ENCODE measurements around the gene MFRP. TPM values are rescaled to one million over a fixed set of nuclear protein-coding genes. Genes with fewer than 3 reads are reported as not detected.
"Not testable (repeated sequence)": the region's sequence is repeated elsewhere in the genome, so short reads cannot be mapped to it uniquely, and the experiment has no call there.

The MFRP gene
- total RNA-seq: not detected

DNA sequence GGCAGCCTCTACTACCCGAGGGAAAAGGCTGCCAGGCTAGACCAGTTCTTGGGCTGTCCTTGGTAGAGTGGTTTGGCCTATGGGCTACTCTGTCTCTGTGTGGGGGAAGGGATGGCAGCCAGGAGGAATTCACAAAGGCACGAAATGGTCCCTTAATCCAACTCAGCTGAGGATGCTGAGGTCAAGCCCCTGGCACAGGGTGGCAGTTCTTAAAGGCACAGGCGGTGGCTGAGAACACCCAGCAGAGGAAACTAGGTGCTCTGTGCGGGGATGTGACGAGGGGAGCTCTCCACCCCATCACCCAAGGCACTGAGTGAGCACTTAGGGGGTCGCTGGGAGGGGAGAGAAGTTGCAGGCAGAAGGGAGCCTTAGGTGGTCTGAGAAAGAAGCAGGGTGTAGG lies at the start of gene MFRP:
MFRP (minus strand) TSS at position 101 of the 400 bp plus-strand sequence. CDS start 192 bp downstream, outside the sequence.
- Mint-ChIP-seq H3K27ac (no peak within 1 kb of the TSS), H3K4me1 (peaks cover 3% of the 10 kb centered on the region), H3K27me3 (peaks cover 20% of the 10 kb centered on the region), H3K4me3 (no peak within 1 kb of the TSS), H3K9me3 (no peaks in the 10 kb centered on the region), H3K36me3 (no peaks in the 10 kb centered on the region)
- no peak for DNase-seq

DNA sequence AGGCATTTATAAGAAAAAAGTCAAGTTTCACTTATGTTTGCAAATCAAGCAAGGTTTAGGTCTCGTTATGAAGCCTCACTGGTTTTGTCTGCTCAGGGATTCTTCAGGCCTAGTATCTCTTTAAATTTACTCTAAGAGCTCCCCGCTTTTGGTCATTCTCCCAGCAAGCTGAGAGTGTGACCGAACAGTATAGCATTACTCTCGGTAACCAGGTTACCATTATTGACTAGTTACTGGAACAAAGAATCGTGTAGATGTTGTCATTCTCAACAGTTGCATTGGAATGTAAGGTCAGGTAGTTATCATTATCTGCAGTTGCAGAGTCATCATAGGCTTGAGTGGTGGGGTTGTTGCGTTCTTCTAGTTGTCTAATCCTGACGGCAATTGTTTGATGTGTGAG lies 44.8 kb upstream of the MFRP start:
- no peaks in the 10 kb centered on the region for H3K4me1 Mint-ChIP-seq
- H3K9me3 Mint-ChIP-seq: no peaks in the 10 kb centered on the region
- H3K36me3 Mint-ChIP-seq: no peaks in the 10 kb centered on the region
- H3K27me3 Mint-ChIP-seq: peaks cover 16% of the 10 kb centered on the region
- no peak for DNase-seq
- H3K27ac Mint-ChIP-seq: no peak overlapping the region
- no peak overlapping the region for H3K4me3 Mint-ChIP-seq

DNA sequence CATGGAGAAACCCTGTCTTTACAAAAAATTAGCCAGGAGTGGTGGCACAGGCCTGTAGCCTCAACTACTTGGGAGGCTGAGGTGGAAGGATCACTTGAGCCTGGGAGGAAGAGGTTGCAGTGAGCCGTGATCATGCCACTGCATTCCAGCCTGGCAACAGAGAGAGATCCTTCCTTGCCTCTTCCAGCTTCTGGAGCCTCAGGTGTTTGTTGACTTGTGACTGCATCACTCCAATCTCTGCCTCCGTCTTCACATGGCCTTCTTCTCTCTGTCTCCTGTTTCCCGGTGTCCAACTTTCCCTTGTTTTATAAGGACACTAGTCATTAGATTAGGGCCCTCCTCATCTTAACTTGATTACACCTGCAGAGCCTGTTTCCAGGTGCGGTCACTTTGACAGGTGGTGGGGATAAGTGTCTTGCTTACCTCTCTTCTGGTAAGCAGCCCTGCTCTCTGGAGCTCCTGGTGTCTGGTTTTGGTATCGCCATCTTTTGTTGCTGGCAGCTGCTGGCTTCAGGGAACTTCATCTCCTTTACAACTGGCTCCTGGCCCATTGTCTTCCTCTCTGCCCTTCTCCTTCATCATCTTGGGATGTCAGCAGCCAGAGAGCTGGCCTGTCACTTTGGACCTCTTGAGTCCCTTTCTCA lies 43.2 kb upstream of the MFRP start:
- Mint-ChIP-seq H3K36me3 (no peaks in the 10 kb centered on the region), H3K9me3 (no peaks in the 10 kb centered on the region), H3K27ac (no peak overlapping the region), H3K4me3 (no peak overlapping the region), H3K27me3 (peaks cover 9% of the 10 kb centered on the region), H3K4me1 (no peaks in the 10 kb centered on the region)
- no peak for DNase-seq

DNA sequence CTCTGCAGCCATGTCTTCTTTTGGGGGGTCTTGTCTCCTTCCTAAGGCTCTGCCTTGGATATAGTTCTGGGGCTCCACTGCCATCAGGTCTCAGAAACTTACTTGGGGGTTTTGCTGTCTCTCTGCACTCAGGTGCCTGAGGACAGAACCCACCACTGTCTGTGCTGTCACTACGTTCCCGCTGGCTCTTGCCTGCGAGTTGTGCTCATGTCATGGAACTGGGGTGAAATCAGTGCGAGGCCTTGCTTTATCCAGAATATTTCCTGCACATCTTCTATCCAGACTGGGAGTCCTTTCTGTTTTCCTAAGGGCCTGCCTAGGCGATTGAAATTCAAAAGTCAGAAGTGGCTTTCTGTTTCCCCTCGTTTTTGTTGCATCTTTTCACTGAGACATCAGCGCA lies 41.6 kb upstream of the MFRP start:
- no peak for DNase-seq
- Mint-ChIP-seq H3K27me3 (peaks cover 5% of the 10 kb centered on the region), H3K4me3 (no peak overlapping the region)

DNA sequence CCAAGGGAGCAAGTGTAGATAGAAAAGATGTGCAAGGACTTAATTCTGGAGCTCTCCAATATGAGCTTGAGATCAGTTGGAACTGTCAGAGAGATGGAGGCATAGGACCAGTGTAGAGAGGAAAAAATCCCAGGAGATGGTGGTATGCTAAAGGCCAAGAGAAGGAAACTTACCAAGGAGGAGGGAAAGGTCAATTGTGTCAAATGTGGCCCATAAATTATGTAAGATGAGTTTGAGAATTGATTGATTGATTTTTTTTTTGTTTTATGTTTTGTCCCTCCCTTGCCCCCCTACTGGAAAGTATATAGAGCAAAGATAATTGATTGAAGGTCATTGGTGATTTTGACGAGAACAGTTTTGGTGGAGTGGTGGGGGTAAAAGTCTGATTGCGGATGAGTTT lies 37.8 kb upstream of the MFRP start:
- Mint-ChIP-seq H3K36me3 (no peaks in the 10 kb centered on the region), H3K27me3 (no peaks in the 10 kb centered on the region), H3K9me3 (no peaks in the 10 kb centered on the region), H3K27ac (no peak overlapping the region), H3K4me3 (no peak overlapping the region), H3K4me1 (peaks cover 5% of the 10 kb centered on the region)
- no peak for DNase-seq

More for the DNA sequence above, 41.6 kb upstream of the MFRP start:
- Mint-ChIP-seq H3K36me3 (no peaks in the 10 kb centered on the region), H3K4me1 (no peaks in the 10 kb centered on the region), H3K27ac (no peak overlapping the region), H3K9me3 (no peaks in the 10 kb centered on the region)

DNA sequence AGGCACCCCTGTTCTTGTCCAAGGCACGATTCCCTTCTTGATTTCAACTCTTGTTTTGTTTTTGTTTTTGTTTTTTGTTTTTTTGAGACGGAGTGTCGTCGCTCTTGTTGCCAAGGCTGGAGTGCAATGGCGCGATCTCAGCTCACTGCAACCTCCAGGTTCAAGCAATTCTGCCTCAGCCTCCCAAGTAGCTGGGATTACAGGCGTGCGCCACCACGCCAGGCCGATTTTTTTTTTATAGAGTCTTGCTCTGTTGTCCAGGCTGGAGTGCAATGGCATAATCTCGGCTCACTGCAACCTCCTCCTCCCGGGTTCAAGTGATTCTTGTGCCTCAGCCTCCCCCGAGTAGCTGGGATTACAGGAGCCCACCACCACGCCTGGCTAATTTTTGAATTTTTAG lies 36.0 kb upstream of the MFRP start:
- not testable (repeated sequence) for H3K4me3 Mint-ChIP-seq, DNase-seq, H3K27me3 Mint-ChIP-seq, H3K27ac Mint-ChIP-seq, H3K9me3 Mint-ChIP-seq, H3K36me3 Mint-ChIP-seq, H3K4me1 Mint-ChIP-seq

DNA sequence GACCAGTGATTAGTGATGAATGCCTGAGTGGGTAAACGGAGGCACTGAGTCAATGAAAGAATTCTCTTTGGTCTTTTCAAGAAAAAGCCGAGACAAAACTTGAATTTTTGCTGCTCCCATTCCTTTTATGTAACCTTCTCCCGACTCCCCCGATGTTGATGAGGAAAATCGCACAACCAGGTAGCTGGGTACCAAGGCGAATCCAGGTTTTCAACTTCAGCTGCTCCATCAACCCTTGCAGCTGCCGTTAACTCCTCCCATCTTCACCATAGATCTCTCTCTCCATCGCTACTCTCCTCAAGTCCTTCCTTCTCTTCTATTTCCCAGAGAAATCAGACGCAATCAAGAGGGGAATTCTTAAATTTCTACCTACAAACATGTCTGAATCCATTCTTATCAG lies 35.6 kb upstream of the MFRP start:
- Mint-ChIP-seq H3K4me1 (peaks cover 5% of the 10 kb centered on the region), H3K36me3 (no peaks in the 10 kb centered on the region)
- no peak for DNase-seq

DNA sequence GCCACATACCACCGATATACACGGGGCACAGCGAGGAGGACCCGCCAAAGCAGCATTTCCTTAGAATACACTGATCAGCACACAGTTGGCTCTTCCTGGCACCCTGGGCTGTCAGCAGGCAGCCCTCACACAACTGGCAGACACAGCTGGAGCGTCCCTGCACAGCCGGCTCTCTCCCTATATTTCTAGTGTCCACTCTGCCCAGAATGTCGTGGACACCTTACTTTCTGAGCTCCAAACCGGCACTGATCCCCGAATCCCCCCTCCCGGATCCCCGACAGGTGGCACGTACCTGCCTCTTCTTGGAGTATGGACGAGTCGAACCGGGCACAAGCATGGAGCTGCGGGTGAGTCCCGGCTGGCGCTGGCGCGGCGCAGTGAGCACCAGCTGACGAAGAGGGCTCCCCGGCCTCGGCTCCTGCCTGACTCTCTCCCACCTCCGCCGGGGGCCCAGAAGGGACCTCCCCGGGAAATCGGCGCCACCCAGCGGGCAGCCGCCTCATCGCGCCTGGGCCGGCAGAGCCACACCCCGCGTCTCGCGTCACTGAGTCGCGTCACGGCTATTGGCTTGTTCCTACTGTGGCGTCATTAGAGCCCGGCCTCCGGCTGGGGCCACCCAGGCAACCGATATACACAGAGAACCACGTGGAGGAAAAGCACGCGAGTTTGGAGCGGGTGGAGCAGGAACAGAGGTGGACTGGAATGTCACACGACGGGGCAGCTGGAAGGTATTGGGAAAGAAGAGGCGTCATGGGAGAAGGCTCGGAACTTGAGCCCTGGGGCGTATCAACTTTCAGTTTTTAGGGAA lies 34.9 kb upstream of the MFRP start, which contains the start of gene USP2:
USP2 (minus strand) TSS at position 510 of the 808 bp plus-strand sequence. CDS start 8,210 bp downstream, outside the sequence.
- Mint-ChIP-seq H3K36me3 (no peaks in the 10 kb centered on the region), H3K9me3 (no peaks in the 10 kb centered on the region), H3K4me1 (peaks cover 5% of the 10 kb centered on the region), H3K4me3 (no peak within 1 kb of the TSS), H3K27ac (peak within 1 kb of the TSS; percentile 86), H3K27me3 (no peaks in the 10 kb centered on the region)
- DNase-seq: peak; percentile 99

More for the DNA sequence above, 35.6 kb upstream of the MFRP start:
- Mint-ChIP-seq H3K9me3 (no peaks in the 10 kb centered on the region), H3K27me3 (no peaks in the 10 kb centered on the region), H3K4me3 (no peak overlapping the region), H3K27ac (no peak overlapping the region)

DNA sequence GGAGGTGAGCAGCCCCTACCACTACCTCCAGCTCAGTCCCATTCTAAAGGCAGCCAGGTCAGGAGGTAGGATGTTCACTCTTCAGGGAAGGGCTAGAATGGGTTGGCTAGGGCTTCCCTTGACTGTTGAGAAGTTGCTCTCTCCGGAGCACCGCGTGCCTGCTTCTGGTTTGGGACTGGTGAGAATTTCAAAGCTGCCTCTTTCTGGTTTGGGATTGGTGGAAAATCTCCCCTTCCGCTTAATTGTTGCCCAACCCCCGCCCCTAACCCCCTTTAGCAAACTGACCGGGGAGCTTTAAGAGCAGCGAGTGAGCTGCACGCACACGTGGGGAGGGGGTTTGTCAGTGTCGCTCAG lies 34.3 kb upstream of the MFRP start:
- Mint-ChIP-seq H3K36me3 (no peaks in the 10 kb centered on the region), H3K27ac (no peak overlapping the region)

DNA sequence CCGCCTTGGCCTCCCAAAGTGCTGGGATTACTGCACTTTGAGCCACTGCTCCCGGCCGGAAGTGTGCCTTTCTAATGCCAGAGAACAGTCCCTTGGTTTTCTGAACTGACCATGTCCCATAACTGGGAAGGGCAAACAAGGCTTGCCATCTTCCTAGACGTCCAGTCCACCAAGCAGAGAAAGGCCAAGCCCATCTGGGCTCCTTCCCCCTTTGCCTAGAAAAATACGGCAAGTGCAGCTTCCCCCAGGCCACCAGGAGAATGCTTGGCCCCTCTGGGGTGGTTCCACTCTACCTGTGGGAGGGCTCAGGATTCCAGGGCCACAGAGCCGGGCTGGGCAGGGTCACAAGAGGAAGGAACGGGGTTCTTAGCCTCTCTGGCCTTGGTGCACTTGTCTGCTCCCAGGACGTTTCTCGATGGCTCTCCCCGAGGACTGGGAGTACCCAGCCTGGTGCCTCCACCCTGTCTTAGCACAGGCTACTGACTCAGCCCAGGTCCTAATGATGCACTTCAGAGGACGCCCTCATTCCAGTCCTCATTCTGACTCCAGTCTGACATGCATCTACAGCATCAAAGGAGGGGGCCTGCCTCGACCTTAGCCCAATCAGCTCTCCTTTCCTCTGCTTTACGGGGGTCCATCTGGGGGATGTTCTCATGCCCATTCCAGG lies 33.8 kb upstream of the MFRP start:
- Mint-ChIP-seq H3K4me3 (no peak overlapping the region), H3K27me3 (no peaks in the 10 kb centered on the region), H3K9me3 (no peaks in the 10 kb centered on the region), H3K27ac (no peak overlapping the region), H3K36me3 (no peaks in the 10 kb centered on the region), H3K4me1 (peaks cover 5% of the 10 kb centered on the region)
- DNase-seq: no peak

More for the DNA sequence above, 34.3 kb upstream of the MFRP start:
- no peaks in the 10 kb centered on the region for H3K27me3 Mint-ChIP-seq
- DNase-seq: no peak
- H3K4me3 Mint-ChIP-seq: no peak overlapping the region
- no peaks in the 10 kb centered on the region for H3K9me3 Mint-ChIP-seq
- H3K4me1 Mint-ChIP-seq: peaks cover 5% of the 10 kb centered on the region

DNA sequence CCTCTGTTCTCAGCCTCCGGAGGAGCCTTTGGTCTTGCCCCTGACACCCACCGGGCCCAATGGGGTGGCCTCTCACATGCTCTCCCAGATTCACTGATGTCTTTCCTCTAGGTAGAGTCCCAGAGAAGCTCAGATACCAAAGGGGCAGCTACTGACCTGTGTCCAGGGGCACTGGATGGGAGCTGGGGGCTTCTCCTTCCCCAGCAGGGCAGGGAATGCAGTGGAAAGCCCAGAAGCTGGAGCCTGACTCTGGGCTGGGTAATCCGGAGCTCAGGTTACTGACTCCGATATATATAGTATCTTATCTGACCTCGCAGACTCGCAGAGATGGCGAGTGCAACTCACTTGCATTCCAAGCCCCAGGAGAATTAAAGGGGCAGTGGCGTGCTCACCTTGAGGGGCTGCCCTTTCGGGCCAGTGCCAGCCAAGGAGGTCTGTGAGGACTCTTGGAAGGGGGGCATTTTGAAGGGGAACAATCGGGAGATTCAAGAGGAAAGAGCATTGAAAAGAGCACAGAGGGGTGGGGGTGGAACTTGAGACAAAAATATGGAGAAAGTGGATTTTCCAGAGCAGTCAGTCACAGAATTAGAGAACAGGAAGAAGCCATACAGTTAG lies 32.5 kb upstream of the MFRP start:
- H3K4me1 Mint-ChIP-seq: peaks cover 8% of the 10 kb centered on the region
- no peak overlapping the region for H3K27ac Mint-ChIP-seq
- no peak overlapping the region for H3K4me3 Mint-ChIP-seq
- no peaks in the 10 kb centered on the region for H3K9me3 Mint-ChIP-seq
- H3K36me3 Mint-ChIP-seq: no peaks in the 10 kb centered on the region
- DNase-seq: no peak
- H3K27me3 Mint-ChIP-seq: no peaks in the 10 kb centered on the region

DNA sequence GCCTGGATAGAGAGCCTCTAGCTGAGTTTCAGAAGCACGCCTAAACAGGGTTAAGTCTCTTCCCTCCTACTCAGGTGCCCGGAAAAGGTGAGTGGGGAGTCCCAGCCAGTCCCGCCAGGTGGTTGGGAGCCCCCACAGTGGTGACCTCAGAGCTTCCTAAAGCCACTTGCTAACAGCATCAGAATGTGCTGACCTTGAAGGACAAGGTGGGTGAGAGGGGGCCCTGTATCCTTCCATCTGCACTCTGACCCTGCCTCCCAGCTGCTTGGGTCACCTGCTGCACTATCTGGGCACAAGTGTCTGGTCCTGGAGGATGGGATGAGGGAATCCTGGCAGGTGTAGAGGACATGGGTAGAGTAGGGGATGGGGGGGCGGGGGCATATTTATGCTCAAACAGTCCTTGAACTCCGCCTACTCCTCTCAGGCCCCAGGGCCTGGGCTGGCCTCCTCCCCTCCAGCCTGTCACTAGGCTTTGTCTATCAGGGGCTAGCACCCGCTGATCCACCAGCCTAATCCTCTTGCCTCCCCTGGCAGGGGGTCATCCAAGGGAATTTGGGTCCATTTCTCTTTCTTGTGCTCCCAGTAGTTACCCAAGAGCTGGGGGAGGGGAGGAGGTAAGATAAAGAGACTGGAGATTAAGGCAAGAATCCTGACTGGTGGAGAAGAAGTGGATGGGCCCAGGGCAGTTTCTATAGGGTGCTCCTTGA lies 31.6 kb upstream of the MFRP start:
- Mint-ChIP-seq H3K4me1 (peaks cover 10% of the 10 kb centered on the region), H3K36me3 (no peaks in the 10 kb centered on the region), H3K9me3 (no peaks in the 10 kb centered on the region), H3K4me3 (no peak overlapping the region), H3K27ac (no peak overlapping the region), H3K27me3 (no peaks in the 10 kb centered on the region)
- DNase-seq: no peak

DNA sequence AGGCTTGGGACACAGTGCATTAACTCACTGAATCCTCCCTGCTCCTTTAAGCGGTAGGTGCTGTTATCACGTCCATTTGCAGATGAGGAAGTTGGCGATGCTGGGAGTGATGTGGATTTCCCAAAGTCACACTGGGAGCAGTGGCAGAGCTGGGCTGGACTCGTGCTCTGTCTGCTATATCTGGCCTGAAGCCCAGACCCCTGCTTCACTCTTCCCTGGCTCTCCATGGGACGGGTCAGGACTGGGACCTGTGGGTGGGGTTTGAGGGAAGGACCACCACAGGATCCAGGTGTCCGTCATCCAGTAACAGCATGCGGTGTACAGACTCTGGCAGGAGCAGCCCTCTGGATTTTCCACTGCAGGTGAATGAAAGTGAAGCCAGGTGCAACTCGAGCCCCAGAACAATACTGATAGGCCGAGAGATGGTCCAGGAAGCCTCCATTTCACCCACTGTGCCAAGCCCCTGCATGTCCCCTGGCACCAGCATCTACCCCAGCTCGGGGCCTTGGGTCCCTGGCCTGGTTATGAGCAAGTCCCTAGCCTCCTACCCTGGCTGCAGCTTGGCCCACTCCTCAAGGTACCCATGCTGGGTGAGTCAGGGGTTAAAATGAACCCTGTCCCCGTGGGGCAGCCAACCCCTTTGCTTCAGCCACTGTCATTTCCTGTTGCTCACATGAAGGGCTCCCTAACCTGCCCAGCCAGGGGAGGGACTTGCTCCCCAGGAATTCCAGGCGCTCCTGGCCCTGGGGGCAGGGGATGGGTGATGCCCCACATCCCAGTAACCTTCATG lies 30.8 kb upstream of the MFRP start:
- no peak for DNase-seq
- no peaks in the 10 kb centered on the region for H3K27me3 Mint-ChIP-seq
- H3K4me1 Mint-ChIP-seq: peaks cover 10% of the 10 kb centered on the region
- no peak overlapping the region for H3K27ac Mint-ChIP-seq
- no peaks in the 10 kb centered on the region for H3K36me3 Mint-ChIP-seq
- H3K4me3 Mint-ChIP-seq: no peak overlapping the region
- H3K9me3 Mint-ChIP-seq: no peaks in the 10 kb centered on the region

DNA sequence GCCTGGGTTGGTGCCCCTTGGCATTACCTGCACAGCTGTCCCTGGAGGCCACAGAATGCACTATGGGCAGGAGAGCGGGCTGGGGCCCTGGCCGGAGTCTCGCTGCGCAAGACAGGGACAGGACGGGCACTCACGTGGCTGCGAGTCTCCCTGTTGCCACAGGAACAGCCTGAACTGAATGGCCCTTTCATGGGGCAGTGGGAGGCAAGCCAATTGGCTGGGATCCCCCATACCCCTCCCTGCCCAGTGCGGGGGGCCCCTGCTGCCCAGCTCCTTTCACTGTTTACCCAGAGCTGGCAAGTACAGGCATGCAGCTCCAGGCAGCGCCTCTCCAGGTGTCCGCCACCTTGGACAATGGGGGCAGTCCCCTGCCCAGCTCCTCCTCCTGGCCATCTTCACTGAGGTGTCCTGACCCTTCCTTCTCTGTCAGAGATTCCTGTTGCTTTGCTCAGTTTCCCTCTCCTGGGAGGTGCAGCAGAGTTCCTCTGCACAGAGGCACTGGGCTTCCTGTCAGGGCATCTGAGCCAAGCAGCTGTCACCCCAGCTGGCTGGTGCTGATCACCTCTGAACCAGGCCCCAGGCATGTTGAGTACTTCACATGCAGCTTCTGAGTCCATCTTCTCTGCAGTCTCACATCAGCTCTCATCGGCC lies 29.8 kb upstream of the MFRP start:
- DNase-seq: no peak
- H3K36me3 Mint-ChIP-seq: no peaks in the 10 kb centered on the region
- peaks cover 9% of the 10 kb centered on the region for H3K4me1 Mint-ChIP-seq
- H3K27ac Mint-ChIP-seq: no peak overlapping the region
- no peak overlapping the region for H3K4me3 Mint-ChIP-seq
- no peaks in the 10 kb centered on the region for H3K9me3 Mint-ChIP-seq
- H3K27me3 Mint-ChIP-seq: no peaks in the 10 kb centered on the region
